OCI-LY1 (cell line): ENCODE measurements around the gene RNF38.

ENCODE experiments used
- H2AFZ ChIP-seq: fragments of 200-600 bp; sonication (generic), shearing (Covaris generic); 2 replicates; pipeline ENCODE4 v1.6.0; 2014; ENCODE audit warnings: antibody characterized with exemption, mild to moderate bottlenecking, low read length
- H3F3A ChIP-seq: fragments of 200-600 bp; sonication (generic), shearing (Covaris generic); 2 replicates; pipeline ENCODE4 v1.6.0; 2014; ENCODE audit warnings: mild to moderate bottlenecking, antibody characterized with exemption, low read length, moderate library complexity; ENCODE audit not compliant: insufficient read depth
- H3K27ac ChIP-seq: fragments of 200-600 bp; sonication (generic); 2 replicates; pipeline ENCODE4 v1.5.1; 2014; ENCODE audit warnings: low read length, mixed run types, mild to moderate bottlenecking, low read depth; ENCODE audit not compliant: poor library complexity, severe bottlenecking
- H3K27me3 ChIP-seq: fragments of 200-600 bp; sonication (generic); 2 replicates; pipeline ENCODE4 v1.6.0; 2014; ENCODE audit warnings: antibody characterized with exemption, mild to moderate bottlenecking, low read length, moderate library complexity; ENCODE audit not compliant: insufficient read depth
- H3K36me3 ChIP-seq: fragments of 200-600 bp; sonication (generic); 2 replicates; pipeline ENCODE4 v1.6.1; 2014; ENCODE audit warnings: mild to moderate bottlenecking, antibody characterized with exemption, low read length, moderate library complexity, mixed read lengths; ENCODE audit not compliant: insufficient read depth
- H3K4me1 ChIP-seq: fragments of 200-600 bp; sonication (generic); 2 replicates; pipeline ENCODE4 v1.5.1; 2014; ENCODE audit warnings: mild to moderate bottlenecking, low read length, moderate library complexity; ENCODE audit not compliant: insufficient read depth, severe bottlenecking
- H3K4me2 ChIP-seq: fragments of 200-600 bp; sonication (generic), shearing (Covaris generic); 2 replicates; pipeline ENCODE4 v1.6.1; 2014; ENCODE audit warnings: low read length
- H3K4me3 ChIP-seq: fragments of 200-600 bp; sonication (generic); 2 replicates; pipeline ENCODE4 v1.5.1; 2014; ENCODE audit warnings: low read length, low read depth, mild to moderate bottlenecking, mixed read lengths; ENCODE audit not compliant: poor library complexity, severe bottlenecking
- H3K79me2 ChIP-seq: fragments of 200-600 bp; shearing (Covaris generic); 2 replicates; pipeline ENCODE4 v1.6.1; 2016; ENCODE audit warnings: mixed run types, low read length, mixed read lengths; ENCODE audit not compliant: insufficient read depth
- H3K9ac ChIP-seq: fragments of 200-600 bp; sonication (generic), shearing (Covaris generic); 2 replicates; pipeline ENCODE4 v1.6.1; 2014; ENCODE audit warnings: mild to moderate bottlenecking, low read length, mixed read lengths
- H3K9me2 ChIP-seq: fragments of 200-600 bp; sonication (generic), shearing (Covaris generic); 2 replicates; pipeline ENCODE4 v1.6.1; 2014; ENCODE audit warnings: low read depth, mild to moderate bottlenecking, low read length, mixed read lengths
- H3K9me3 ChIP-seq: fragments of 200-600 bp; shearing (Covaris generic); 2 replicates; pipeline ENCODE4 v1.6.1; 2014; ENCODE audit warnings: low read length, mixed read lengths
- H4K20me1 ChIP-seq: fragments of 200-600 bp; sonication (generic), shearing (Covaris generic); 2 replicates; pipeline ENCODE4 v1.6.0; 2016; ENCODE audit warnings: mild to moderate bottlenecking, low read length; ENCODE audit not compliant: insufficient read depth
- EZH2 ChIP-seq: fragments of 200-600 bp; sonication (generic), shearing (Covaris generic); IDR thresholded peaks from 2 replicates; pipeline ENCODE4 v1.8.0; 2017; ENCODE audit warnings: borderline replicate concordance, mixed run types, mild to moderate bottlenecking, antibody characterized with exemption, low read length, moderate library complexity, mixed read lengths
- TF ChIP-seq, protein P1 (sequence below): fragments of 200-600 bp; sonication (generic), shearing (Covaris generic); IDR thresholded peaks from 2 replicates; pipeline ENCODE4 v1.5.1; 2017; ENCODE audit warnings: mild to moderate bottlenecking, antibody characterized with exemption, low read length, moderate library complexity, mixed read lengths

The RNF38 gene

DNA sequence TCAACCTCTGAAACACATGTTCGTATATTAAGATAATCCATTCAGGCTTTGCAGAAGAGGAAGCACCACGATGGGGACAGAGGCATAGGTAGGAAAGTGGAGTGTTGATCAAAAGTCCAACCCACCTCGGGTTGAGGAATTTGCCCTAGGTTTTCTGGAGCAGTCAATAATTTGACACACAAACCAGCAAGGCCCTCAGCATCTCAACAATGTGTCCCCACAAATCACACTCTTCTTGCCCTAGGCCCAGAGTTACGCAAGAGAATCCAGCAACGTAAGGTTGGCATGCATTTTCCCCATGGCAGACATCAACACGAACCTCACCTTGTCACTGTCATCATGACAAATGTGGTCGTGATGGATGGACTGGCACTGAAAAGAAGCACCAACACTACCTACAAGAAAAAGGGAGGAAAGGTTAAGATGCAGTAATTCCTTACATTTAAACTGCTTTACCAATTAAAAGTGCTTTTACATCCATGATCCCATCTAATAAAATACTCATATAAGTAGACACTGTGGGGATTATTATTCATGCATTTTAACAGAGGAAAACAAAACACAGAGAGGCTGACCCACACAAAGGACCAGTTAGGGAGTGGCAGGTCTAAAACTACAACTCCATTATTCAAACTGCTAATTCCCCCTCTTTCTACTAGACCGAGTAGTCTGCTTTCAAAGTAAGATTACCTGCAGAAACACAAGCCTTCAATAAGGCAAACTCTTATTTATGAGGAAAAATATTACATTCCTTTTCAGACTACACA is 24.4 kb upstream of the RNF38 start:
- no peaks in the 10 kb centered on the region for H3K9me2 ChIP-seq
- TF ChIP-seq, protein P1, sequence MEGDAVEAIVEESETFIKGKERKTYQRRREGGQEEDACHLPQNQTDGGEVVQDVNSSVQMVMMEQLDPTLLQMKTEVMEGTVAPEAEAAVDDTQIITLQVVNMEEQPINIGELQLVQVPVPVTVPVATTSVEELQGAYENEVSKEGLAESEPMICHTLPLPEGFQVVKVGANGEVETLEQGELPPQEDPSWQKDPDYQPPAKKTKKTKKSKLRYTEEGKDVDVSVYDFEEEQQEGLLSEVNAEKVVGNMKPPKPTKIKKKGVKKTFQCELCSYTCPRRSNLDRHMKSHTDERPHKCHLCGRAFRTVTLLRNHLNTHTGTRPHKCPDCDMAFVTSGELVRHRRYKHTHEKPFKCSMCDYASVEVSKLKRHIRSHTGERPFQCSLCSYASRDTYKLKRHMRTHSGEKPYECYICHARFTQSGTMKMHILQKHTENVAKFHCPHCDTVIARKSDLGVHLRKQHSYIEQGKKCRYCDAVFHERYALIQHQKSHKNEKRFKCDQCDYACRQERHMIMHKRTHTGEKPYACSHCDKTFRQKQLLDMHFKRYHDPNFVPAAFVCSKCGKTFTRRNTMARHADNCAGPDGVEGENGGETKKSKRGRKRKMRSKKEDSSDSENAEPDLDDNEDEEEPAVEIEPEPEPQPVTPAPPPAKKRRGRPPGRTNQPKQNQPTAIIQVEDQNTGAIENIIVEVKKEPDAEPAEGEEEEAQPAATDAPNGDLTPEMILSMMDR: no peak
- no peak for TF ChIP-seq EZH2
- no peak overlapping the region for H3K9ac ChIP-seq
- no peaks in the 10 kb centered on the region for H3K27me3 ChIP-seq
- H3K27ac ChIP-seq: no peak overlapping the region
- no peaks in the 10 kb centered on the region for H3K9me3 ChIP-seq
- H2AFZ ChIP-seq: no peak overlapping the region
- H3K4me1 ChIP-seq: no peaks in the 10 kb centered on the region
- H3K4me3 ChIP-seq: no peak overlapping the region
- peaks cover 24% of the 10 kb centered on the region for H3K79me2 ChIP-seq
- H4K20me1 ChIP-seq: no peaks in the 10 kb centered on the region
- no peaks in the 10 kb centered on the region for H3F3A ChIP-seq
- H3K36me3 ChIP-seq: peaks cover 23% of the 10 kb centered on the region; the same call in 1 of the 2 replicates
- H3K4me2 ChIP-seq: no peak overlapping the region

DNA sequence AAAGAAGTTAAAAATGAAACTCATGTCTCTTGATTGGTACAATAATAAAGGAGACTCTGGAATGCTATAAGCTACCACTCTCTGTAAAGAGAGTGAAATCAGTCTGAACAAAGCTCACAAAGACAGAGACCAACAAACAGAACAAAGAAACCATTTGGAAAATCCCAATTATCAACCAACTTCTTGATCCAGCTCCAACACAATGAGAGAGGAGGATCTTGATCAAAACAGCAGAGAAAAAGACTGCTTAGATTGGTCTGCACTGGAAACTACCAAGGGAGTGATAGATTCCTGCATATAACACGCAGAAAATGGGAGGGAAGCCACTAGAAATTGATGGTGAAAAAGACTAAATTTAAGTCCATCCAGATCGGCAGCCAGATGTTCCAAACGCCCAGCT is 23.1 kb upstream of the RNF38 start:
- Histone ChIP-seq H3K9me3 (no peaks in the 10 kb centered on the region), H3K79me2 (peaks cover 20% of the 10 kb centered on the region; the same call in 1 of the 2 replicates), H3K9ac (no peak overlapping the region), H3K9me2 (no peaks in the 10 kb centered on the region), H3K4me2 (no peak overlapping the region), H3K36me3 (peaks cover 23% of the 10 kb centered on the region; the same call in 1 of the 2 replicates), H4K20me1 (no peaks in the 10 kb centered on the region), H2AFZ (no peak overlapping the region), H3F3A (no peaks in the 10 kb centered on the region), H3K27me3 (no peaks in the 10 kb centered on the region), H3K4me1 (no peaks in the 10 kb centered on the region), H3K27ac (no peak overlapping the region), H3K4me3 (no peak overlapping the region)
- TF ChIP-seq, protein P1: no peak
- TF ChIP-seq EZH2: no peak

DNA sequence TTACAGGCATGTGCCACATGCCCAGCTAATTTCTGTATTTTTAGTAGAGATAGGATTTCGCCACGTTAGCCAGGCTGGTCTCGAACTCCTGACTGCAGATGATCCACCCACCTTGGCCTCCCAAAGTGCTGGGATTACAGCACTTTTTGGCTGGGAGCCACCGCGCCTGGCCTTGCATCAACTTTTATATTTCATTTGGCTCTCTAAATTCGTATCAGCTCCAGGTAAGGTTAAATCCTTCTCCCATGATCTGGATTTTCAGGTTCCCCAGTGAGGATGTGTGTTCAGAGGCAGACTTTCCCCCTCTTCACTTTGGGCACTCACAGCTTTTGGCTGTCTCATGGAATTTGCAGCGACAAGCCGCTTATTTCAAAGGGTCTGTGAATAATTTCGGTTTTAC is 16.8 kb upstream of the RNF38 start:
- no peak overlapping the region for H3K4me2 ChIP-seq
- H3K79me2 ChIP-seq: no peaks in the 10 kb centered on the region
- H4K20me1 ChIP-seq: no peaks in the 10 kb centered on the region
- H3K9ac ChIP-seq: no peak overlapping the region
- H3K9me3 ChIP-seq: no peaks in the 10 kb centered on the region
- H3K36me3 ChIP-seq: peaks cover 16% of the 10 kb centered on the region; the same call in 1 of the 2 replicates
- H2AFZ ChIP-seq: no peak overlapping the region
- no peak overlapping the region for H3K4me3 ChIP-seq
- H3K9me2 ChIP-seq: no peaks in the 10 kb centered on the region
- no peaks in the 10 kb centered on the region for H3K27me3 ChIP-seq
- H3K4me1 ChIP-seq: no peaks in the 10 kb centered on the region
- no peak overlapping the region for H3K27ac ChIP-seq
- TF ChIP-seq, protein P1: no peak
- no peak for TF ChIP-seq EZH2
- H3F3A ChIP-seq: no peaks in the 10 kb centered on the region
